ENCODE results near the gene C4orf36. TPM values are rescaled to one million over a fixed set of nuclear protein-coding genes. Genes with fewer than 3 reads are reported as not detected.

The C4orf36 gene
- total RNA-seq, 6 experiments from 2014 or later, result 0.66 to 2.5 (median 1.5) TPM

GRCh38 chr4:86870442-86871069 is 21.7 kb downstream of the C4orf36 start:
- no peaks in the 10 kb centered on the region for H3K36me3 Mint-ChIP-seq (ENCODE audit: low read depth)
- H3K27me3 Mint-ChIP-seq (ENCODE audit: insufficient read depth), result no peaks in the 10 kb centered on the region
- no peaks in the 10 kb centered on the region for H3K9me3 Mint-ChIP-seq
- peaks cover 7% of the 10 kb centered on the region; the same call in 1 of the 2 replicates for H3K4me1 Mint-ChIP-seq (ENCODE audit: low read depth)
- H3K27ac Mint-ChIP-seq, result no peak overlapping the region
- TF ChIP-seq CTCF (IDR thresholded peaks at IDR 0.05), result no peak
- no peak overlapping the region for H3K4me3 Mint-ChIP-seq
- no peak for DNase-seq

- Mint-ChIP-seq H3K36me3 (ENCODE audit: low read depth) (peaks cover 3% of the 10 kb centered on the region; the same call in 1 of the 2 replicates), H3K27me3 (ENCODE audit: insufficient read depth) (no peaks in the 10 kb centered on the region; the same call in 1 of the 2 replicates), H3K27ac (peak overlapping the region; percentile 88), H3K9me3 (no peaks in the 10 kb centered on the region; the same call in 1 of the 2 replicates), H3K4me1 (ENCODE audit: low read depth) (peaks cover 39% of the 10 kb centered on the region), H3K4me3 (peak overlapping the region; percentile 45; the same call in 1 of the 2 replicates)
- no peak for DNase-seq
- no peak for TF ChIP-seq CTCF (IDR thresholded peaks at IDR 0.05)
These were observed 34.7 kb downstream of the C4orf36 start for GRCh38 chr4:86857341-86858052.

GRCh38 chr4:86856896-86857295 is 35.3 kb downstream of the C4orf36 start:
- DNase-seq, result peak; percentile 24
- H3K4me3 Mint-ChIP-seq, result peak overlapping the region; percentile 66
- no peaks in the 10 kb centered on the region; the same call in 1 of the 2 replicates for H3K9me3 Mint-ChIP-seq
- no peak for TF ChIP-seq CTCF (IDR thresholded peaks at IDR 0.05)
- peaks cover 39% of the 10 kb centered on the region for H3K4me1 Mint-ChIP-seq (ENCODE audit: low read depth)
- peak overlapping the region; percentile 88 for H3K27ac Mint-ChIP-seq
- no peaks in the 10 kb centered on the region; the same call in 1 of the 2 replicates for H3K27me3 Mint-ChIP-seq (ENCODE audit: insufficient read depth)
- H3K36me3 Mint-ChIP-seq (ENCODE audit: low read depth), result peaks cover 3% of the 10 kb centered on the region; the same call in 1 of the 2 replicates

GRCh38 chr4:86855572-86855971 is 36.6 kb downstream of the C4orf36 start:
- Mint-ChIP-seq H3K4me1 (ENCODE audit: low read depth) (peaks cover 42% of the 10 kb centered on the region), H3K36me3 (ENCODE audit: low read depth) (peaks cover 3% of the 10 kb centered on the region; the same call in 1 of the 2 replicates), H3K27me3 (ENCODE audit: insufficient read depth) (no peaks in the 10 kb centered on the region; the same call in 1 of the 2 replicates), H3K4me3 (peak overlapping the region; percentile 53), H3K27ac (peak overlapping the region; percentile 88), H3K9me3 (no peaks in the 10 kb centered on the region; the same call in 1 of the 2 replicates)
- no peak for TF ChIP-seq CTCF (IDR thresholded peaks at IDR 0.05)
- DNase-seq, result peak; percentile 90

- Mint-ChIP-seq H3K9me3 (no peaks in the 10 kb centered on the region; the same call in 1 of the 2 replicates), H3K27me3 (ENCODE audit: insufficient read depth) (no peaks in the 10 kb centered on the region; the same call in 1 of the 2 replicates), H3K4me1 (ENCODE audit: low read depth) (peaks cover 63% of the 10 kb centered on the region), H3K36me3 (ENCODE audit: low read depth) (no peaks in the 10 kb centered on the region), H3K27ac (no peak overlapping the region), H3K4me3 (no peak overlapping the region)
- TF ChIP-seq CTCF (IDR thresholded peaks at IDR 0.05), result no peak
- no peak for DNase-seq
These were observed 39.0 kb downstream of the C4orf36 start for GRCh38 chr4:86853209-86853608.
